Right atrium auricular region (tissue), 2 donors: ENCODE results near the gene HOXD1. TPM values are rescaled to one million over a fixed set of nuclear protein-coding genes. Genes with fewer than 3 reads are reported as not detected.

Source experiments
- DNase-seq: peaks from one replicate; pipeline ENCODE4 v3.0.0-alpha.2; 2019; ENCODE audit warnings: low spot score
- H3K27ac ChIP-seq, 2 donors: fragments of 200-600 bp; sonication (generic); 1 replicate in 1 of 2; 2 replicates in 1 of 2; pipeline ENCODE4 v1.5.1; 2016 to 2019
- H3K27me3 ChIP-seq, 2 donors: fragments of 200-600 bp; sonication (generic); one replicate each; pipeline versions ENCODE4 v1.5.1 to v1.6.0; 2017 to 2019
- H3K36me3 ChIP-seq: fragments of 200-600 bp; sonication (generic); one replicate; pipeline ENCODE4 v1.5.1; 2016
- H3K4me1 ChIP-seq, 2 donors: fragments of 200-600 bp; sonication (generic); one replicate each; pipeline versions ENCODE4 v1.5.1 to v1.6.0; 2017 to 2019
- H3K4me3 ChIP-seq, 2 donors: fragments of 200-600 bp; sonication (generic); 1 replicate in 1 of 2; 2 replicates in 1 of 2; pipeline ENCODE4 v1.5.1; 2017 to 2019; ENCODE audit warnings: mild to moderate bottlenecking in 1 of 2, moderate library complexity in 1 of 2
- H3K9me3 ChIP-seq, 2 donors: fragments of 200-600 bp; sonication (generic); one replicate each; pipeline ENCODE4 v1.5.1; 2019
- total RNA-seq, 2 donors: library from RNA; depleted of rRNA; stranded (reverse); fragments of >200 nt; gene quantifications; one replicate each; pipeline ENCODE4 v1.1.0, GENCODE V29; 2016
- TF ChIP-seq, protein P1 (sequence below), 2 donors: fragments of 200-600 bp; sonication (generic); IDR thresholded peaks; one replicate each; pipeline ENCODE4 v1.5.1; 2019; ENCODE audit warnings: antibody characterized with exemption in 2 of 2

HOXD1 gene
- total RNA-seq, 2 donors from 2014 or later = not detected

GRCh38 chr2:176164201-176164600 lies 24.3 kb upstream of the HOXD1 start:
- Histone ChIP-seq H3K27me3 (peaks cover 41 to 67% of the 10 kb centered on the region in 2 donors), H3K36me3 (no peaks in the 10 kb centered on the region), H3K4me3 (no peak overlapping the region), H3K4me1 (peaks cover 0 to 37% of the 10 kb centered on the region in 2 donors), H3K9me3 (no peaks in the 10 kb centered on the region), H3K27ac (no peak overlapping the region)
- TF ChIP-seq, protein P1, sequence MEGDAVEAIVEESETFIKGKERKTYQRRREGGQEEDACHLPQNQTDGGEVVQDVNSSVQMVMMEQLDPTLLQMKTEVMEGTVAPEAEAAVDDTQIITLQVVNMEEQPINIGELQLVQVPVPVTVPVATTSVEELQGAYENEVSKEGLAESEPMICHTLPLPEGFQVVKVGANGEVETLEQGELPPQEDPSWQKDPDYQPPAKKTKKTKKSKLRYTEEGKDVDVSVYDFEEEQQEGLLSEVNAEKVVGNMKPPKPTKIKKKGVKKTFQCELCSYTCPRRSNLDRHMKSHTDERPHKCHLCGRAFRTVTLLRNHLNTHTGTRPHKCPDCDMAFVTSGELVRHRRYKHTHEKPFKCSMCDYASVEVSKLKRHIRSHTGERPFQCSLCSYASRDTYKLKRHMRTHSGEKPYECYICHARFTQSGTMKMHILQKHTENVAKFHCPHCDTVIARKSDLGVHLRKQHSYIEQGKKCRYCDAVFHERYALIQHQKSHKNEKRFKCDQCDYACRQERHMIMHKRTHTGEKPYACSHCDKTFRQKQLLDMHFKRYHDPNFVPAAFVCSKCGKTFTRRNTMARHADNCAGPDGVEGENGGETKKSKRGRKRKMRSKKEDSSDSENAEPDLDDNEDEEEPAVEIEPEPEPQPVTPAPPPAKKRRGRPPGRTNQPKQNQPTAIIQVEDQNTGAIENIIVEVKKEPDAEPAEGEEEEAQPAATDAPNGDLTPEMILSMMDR (IDR thresholded peaks at IDR 0.05) = no peak
- no peak for DNase-seq

- DNase-seq = no peak
- Histone ChIP-seq H3K36me3 (no peaks in the 10 kb centered on the region), H3K4me3 (no peak overlapping the region), H3K9me3 (no peaks in the 10 kb centered on the region), H3K27me3 (peaks cover 35 to 61% of the 10 kb centered on the region in 2 donors), H3K27ac (no peak overlapping the region), H3K4me1 (peaks cover 0 to 31% of the 10 kb centered on the region in 2 donors)
- TF ChIP-seq, protein P1 (IDR thresholded peaks at IDR 0.05) = no peak
Observed at GRCh38 chr2:176164611-176165369, 23.7 kb upstream of the HOXD1 start.

DNA sequence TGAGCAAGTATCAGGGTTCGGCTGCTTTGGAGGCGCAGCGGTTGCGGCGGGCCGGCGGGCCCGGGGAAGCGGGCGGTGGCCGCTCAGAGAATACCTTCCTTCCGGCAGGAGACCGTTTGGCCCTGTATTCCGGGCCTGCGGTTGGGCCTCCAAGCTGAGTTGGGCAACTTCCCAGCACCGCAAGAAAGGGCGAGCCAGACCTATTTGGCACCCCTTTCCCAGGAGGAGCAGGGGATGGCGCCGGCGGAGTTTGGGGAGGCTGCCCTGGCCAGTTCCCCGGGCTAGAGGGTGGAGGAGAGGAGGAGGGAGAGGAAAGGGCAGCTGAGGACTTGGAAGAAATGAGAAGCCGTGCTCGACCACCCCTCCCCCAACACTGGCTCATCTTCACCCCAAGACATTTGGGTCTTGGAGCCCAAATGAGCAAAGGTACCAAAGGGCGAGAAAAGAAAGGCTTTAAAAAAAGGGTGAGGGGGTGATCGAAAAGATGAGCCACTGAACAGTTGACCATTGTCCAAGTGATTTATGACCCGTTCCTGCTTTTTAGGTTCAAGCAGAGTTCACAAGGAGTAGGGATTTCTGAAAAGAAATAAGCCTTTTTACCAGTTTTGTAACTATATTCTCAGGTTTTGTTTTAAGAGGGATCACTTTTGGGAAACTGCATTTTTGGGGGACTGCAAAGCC lies 23.0 kb upstream of the HOXD1 start:
- H3K4me1 ChIP-seq = peaks cover 0 to 24% of the 10 kb centered on the region in 2 donors
- TF ChIP-seq, protein P1 (IDR thresholded peaks at IDR 0.05) = no peak
- H3K4me3 ChIP-seq = no peak overlapping the region
- peaks cover 32 to 58% of the 10 kb centered on the region in 2 donors for H3K27me3 ChIP-seq
- DNase-seq = no peak
- no peaks in the 10 kb centered on the region for H3K9me3 ChIP-seq
- H3K27ac ChIP-seq = no peak overlapping the region
- H3K36me3 ChIP-seq = no peaks in the 10 kb centered on the region

DNA sequence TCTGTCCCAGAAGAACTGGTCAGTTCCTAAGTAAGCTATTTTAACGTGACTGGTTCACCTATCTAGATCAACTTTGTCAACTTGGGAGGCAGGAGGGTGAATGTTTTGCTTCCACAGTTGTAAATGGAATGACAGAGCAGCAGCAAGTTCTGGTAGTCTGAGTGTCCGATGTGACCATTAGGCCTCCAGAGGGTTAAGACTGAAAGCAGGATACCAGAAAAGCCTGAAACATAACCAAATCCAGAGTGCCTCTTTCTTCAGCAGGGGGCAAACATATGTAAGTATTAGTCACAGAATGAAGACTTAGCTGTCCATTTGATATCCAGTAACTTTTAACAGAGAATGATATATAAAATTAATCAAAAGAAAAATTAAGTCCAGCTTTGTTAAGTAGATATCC lies 22.2 kb upstream of the HOXD1 start:
- Histone ChIP-seq H3K4me1 (peaks cover 0 to 18% of the 10 kb centered on the region in 2 donors), H3K27me3 (peaks cover 33 to 51% of the 10 kb centered on the region in 2 donors), H3K27ac (no peak overlapping the region), H3K9me3 (no peaks in the 10 kb centered on the region), H3K4me3 (no peak overlapping the region), H3K36me3 (no peaks in the 10 kb centered on the region)
- DNase-seq = no peak
- TF ChIP-seq, protein P1 (IDR thresholded peaks at IDR 0.05) = no peak

- peaks cover 42 to 51% of the 10 kb centered on the region in 2 donors for H3K27me3 ChIP-seq
Observed at GRCh38 chr2:176167398-176167797, 21.1 kb upstream of the HOXD1 start.

More at GRCh38 chr2:176167398-176167797, 21.1 kb upstream of the HOXD1 start:
- DNase-seq = no peak
- peaks cover 0 to 20% of the 10 kb centered on the region in 2 donors for H3K4me1 ChIP-seq
- TF ChIP-seq, protein P1 (IDR thresholded peaks at IDR 0.05) = no peak
- H3K9me3 ChIP-seq = no peaks in the 10 kb centered on the region
- no peak overlapping the region for H3K27ac ChIP-seq
- H3K4me3 ChIP-seq = no peak overlapping the region
- no peaks in the 10 kb centered on the region for H3K36me3 ChIP-seq
